Measurements from ENCODE around the gene DTNB.

DNA sequence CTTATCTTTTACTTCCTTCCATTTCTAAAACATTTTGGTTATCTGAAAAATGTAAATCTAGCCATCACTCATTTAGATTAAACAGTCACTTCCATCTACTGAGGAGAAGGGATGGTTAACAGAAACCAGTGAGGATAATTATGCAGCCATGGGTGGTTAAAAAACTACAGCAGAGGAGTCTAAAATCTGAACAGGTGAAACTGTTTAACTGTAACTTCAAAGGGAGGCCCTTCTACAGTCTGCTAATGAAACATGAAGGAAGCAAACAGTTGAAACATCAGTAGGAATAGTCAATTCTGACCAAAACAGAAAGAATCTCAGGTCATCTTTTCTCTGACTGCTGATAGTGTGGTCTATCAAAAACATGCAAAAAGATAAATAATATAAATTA lies 71.0 kb downstream of the DTNB start:
- TF ChIP-seq, protein P1, sequence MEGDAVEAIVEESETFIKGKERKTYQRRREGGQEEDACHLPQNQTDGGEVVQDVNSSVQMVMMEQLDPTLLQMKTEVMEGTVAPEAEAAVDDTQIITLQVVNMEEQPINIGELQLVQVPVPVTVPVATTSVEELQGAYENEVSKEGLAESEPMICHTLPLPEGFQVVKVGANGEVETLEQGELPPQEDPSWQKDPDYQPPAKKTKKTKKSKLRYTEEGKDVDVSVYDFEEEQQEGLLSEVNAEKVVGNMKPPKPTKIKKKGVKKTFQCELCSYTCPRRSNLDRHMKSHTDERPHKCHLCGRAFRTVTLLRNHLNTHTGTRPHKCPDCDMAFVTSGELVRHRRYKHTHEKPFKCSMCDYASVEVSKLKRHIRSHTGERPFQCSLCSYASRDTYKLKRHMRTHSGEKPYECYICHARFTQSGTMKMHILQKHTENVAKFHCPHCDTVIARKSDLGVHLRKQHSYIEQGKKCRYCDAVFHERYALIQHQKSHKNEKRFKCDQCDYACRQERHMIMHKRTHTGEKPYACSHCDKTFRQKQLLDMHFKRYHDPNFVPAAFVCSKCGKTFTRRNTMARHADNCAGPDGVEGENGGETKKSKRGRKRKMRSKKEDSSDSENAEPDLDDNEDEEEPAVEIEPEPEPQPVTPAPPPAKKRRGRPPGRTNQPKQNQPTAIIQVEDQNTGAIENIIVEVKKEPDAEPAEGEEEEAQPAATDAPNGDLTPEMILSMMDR (IDR thresholded peaks at IDR 0.05): no peak
- no peak for TF ChIP-seq TEAD4 (IDR thresholded peaks at IDR 0.05; ENCODE audit: borderline replicate concordance, insufficient read depth)
- no peak for TF ChIP-seq RXRA (IDR thresholded peaks at IDR 0.05; ENCODE audit: borderline replicate concordance, low read depth)
- TF ChIP-seq FOSL2 (IDR thresholded peaks at IDR 0.05; ENCODE audit: borderline replicate concordance, low read depth): no peak

All from SK-N-SH (cell line).